ENCODE results near the gene DIP2C. TPM values are rescaled to one million over a fixed set of nuclear protein-coding genes. Genes with fewer than 3 reads are reported as not detected.

DIP2C gene
- total RNA-seq, 1 experiment from 2014 or later: 11.0 TPM

DNA sequence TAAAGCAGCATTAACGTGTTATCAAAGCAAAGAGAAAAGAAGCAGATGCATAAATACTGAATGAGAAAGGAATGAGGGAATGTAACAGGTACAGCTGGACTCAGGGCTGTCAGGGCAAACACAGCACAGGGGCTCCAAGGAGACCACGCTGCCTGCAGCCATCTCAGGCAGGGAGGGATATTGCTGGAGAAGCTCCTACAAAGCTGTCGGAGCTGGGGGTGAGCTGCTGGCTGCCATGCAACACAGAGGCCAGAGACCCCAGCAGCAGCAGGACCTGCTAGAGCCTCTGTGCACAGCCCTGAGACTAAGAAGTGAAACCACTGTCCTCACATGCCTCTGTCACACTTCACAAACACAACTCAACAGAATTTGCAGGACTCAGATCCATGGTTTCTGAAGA lies 235.8 kb downstream of the DIP2C start:
- Mint-ChIP-seq H3K27ac (ENCODE audit: unreplicated experiment) (no peak overlapping the region), H3K9me3 (ENCODE audit: low read depth, unreplicated experiment) (no peaks in the 10 kb centered on the region), H3K4me1 (ENCODE audit: low read depth, unreplicated experiment) (peaks cover 9% of the 10 kb centered on the region), H3K4me3 (ENCODE audit: low read depth, unreplicated experiment) (no peak overlapping the region), H3K27me3 (ENCODE audit: unreplicated experiment) (no peaks in the 10 kb centered on the region), H3K36me3 (ENCODE audit: insufficient read depth, unreplicated experiment) (no peaks in the 10 kb centered on the region)
- no peak for DNase-seq
- CTCF ChIA-PET: no interaction called here
- no peak for TF ChIP-seq CTCF (IDR thresholded peaks at IDR 0.05; ENCODE audit: unreplicated experiment)
- no TSS peak for BruUV-seq (replicated peaks)
- intact Hi-C loops (cut with micrococcal nuclease; ENCODE audit: unreplicated experiment): no loop called here

GRCh38 chr10:452512-453426 lies 236.7 kb downstream of the DIP2C start:
- intact Hi-C loops (cut with micrococcal nuclease; ENCODE audit: unreplicated experiment): no loop called here
- no peaks in the 10 kb centered on the region for H3K36me3 Mint-ChIP-seq (ENCODE audit: insufficient read depth, unreplicated experiment)
- no peak for DNase-seq
- TF ChIP-seq CTCF (IDR thresholded peaks at IDR 0.05; ENCODE audit: unreplicated experiment): no peak
- H3K9me3 Mint-ChIP-seq (ENCODE audit: low read depth, unreplicated experiment): no peaks in the 10 kb centered on the region
- H3K4me1 Mint-ChIP-seq (ENCODE audit: low read depth, unreplicated experiment): peaks cover 9% of the 10 kb centered on the region
- BruUV-seq (replicated peaks): no TSS peak
- H3K27me3 Mint-ChIP-seq (ENCODE audit: unreplicated experiment): no peaks in the 10 kb centered on the region
- H3K27ac Mint-ChIP-seq (ENCODE audit: unreplicated experiment): no peak overlapping the region
- CTCF ChIA-PET: no interaction called here
- H3K4me3 Mint-ChIP-seq (ENCODE audit: low read depth, unreplicated experiment): no peak overlapping the region

GRCh38 chr10:451856-452255 lies 237.6 kb downstream of the DIP2C start:
- Mint-ChIP-seq H3K4me1 (ENCODE audit: low read depth, unreplicated experiment) (peaks cover 9% of the 10 kb centered on the region), H3K9me3 (ENCODE audit: low read depth, unreplicated experiment) (no peaks in the 10 kb centered on the region), H3K4me3 (ENCODE audit: low read depth, unreplicated experiment) (no peak overlapping the region), H3K27ac (ENCODE audit: unreplicated experiment) (no peak overlapping the region), H3K36me3 (ENCODE audit: insufficient read depth, unreplicated experiment) (no peaks in the 10 kb centered on the region), H3K27me3 (ENCODE audit: unreplicated experiment) (no peaks in the 10 kb centered on the region)
- no TSS peak for BruUV-seq (replicated peaks)
- intact Hi-C loops (cut with micrococcal nuclease; ENCODE audit: unreplicated experiment): no loop called here
- DNase-seq: no peak
- CTCF ChIA-PET: interaction anchor here (0.6 kb wide), 1 partner anchor 1235 kb away, joined by 7 read pairs; no protein-coding TSS in a partner anchor
- no peak for TF ChIP-seq CTCF (IDR thresholded peaks at IDR 0.05; ENCODE audit: unreplicated experiment)

- Mint-ChIP-seq H3K27me3 (ENCODE audit: unreplicated experiment) (no peaks in the 10 kb centered on the region), H3K4me1 (ENCODE audit: low read depth, unreplicated experiment) (peaks cover 9% of the 10 kb centered on the region), H3K27ac (ENCODE audit: unreplicated experiment) (no peak overlapping the region), H3K36me3 (ENCODE audit: insufficient read depth, unreplicated experiment) (no peaks in the 10 kb centered on the region), H3K9me3 (ENCODE audit: low read depth, unreplicated experiment) (no peaks in the 10 kb centered on the region), H3K4me3 (ENCODE audit: low read depth, unreplicated experiment) (no peak overlapping the region)
- no peak for TF ChIP-seq CTCF (IDR thresholded peaks at IDR 0.05; ENCODE audit: unreplicated experiment)
- intact Hi-C loops (cut with micrococcal nuclease; ENCODE audit: unreplicated experiment): no loop called here
- CTCF ChIA-PET: no interaction called here
- DNase-seq: no peak
- no TSS peak for BruUV-seq (replicated peaks)
Measured at GRCh38 chr10:451021-451471, 238.4 kb downstream of the DIP2C start.

Measured in Calu3 (cell line).